Measurements from ENCODE around the gene AGPAT4. TPM values are rescaled to one million over a fixed set of nuclear protein-coding genes. Genes with fewer than 3 reads are reported as not detected.

AGPAT4 gene
- total and polyA plus RNA-seq, 2 donors (not counting 1 experiment from before 2014, with no cell fraction given): 4.4 to 6.1 TPM

- Histone ChIP-seq H3K36me3 (replicated peaks in 1 of 2; ENCODE audit: control extremely low read depth in 1 of 2, control insufficient read depth in 1 of 2, extremely low read depth in 1 of 2, insufficient read depth in 2 of 2, low read length in 1 of 2) (no peaks in the 10 kb centered on the region), H3K4me2 (replicated peaks; ENCODE audit: low read depth, low read length, poor library complexity, severe bottlenecking) (no peak overlapping the region), H3K27me3 (replicated peaks in 1 of 4; ENCODE audit: control extremely low read depth in 1 of 4, control insufficient read depth in 3 of 4, insufficient read depth in 4 of 4, low read length in 3 of 4) (no peaks in the 10 kb centered on the region), H3K9ac (ENCODE audit: low read length) (no peak overlapping the region), H3K4me3 (ENCODE audit: control extremely low read depth in 1 of 5, extremely low read depth in 1 of 5, insufficient read depth in 1 of 5, low read depth in 2 of 5, low read length in 4 of 5) (no peak overlapping the region), H3K27ac (ENCODE audit: low read length in 2 of 2) (no peak overlapping the region), H4K20me1 (ENCODE audit: control insufficient read depth, insufficient read depth, low read length, poor library complexity, severe bottlenecking) (no peaks in the 10 kb centered on the region), H3K79me2 (ENCODE audit: control insufficient read depth, insufficient read depth, low read length) (no peaks in the 10 kb centered on the region), H3K4me1 (ENCODE audit: control insufficient read depth in 2 of 2, insufficient read depth in 2 of 2, low read length in 2 of 2) (no peaks in the 10 kb centered on the region), H3K9me3 (ENCODE audit: control extremely low read depth in 1 of 3, control insufficient read depth in 2 of 3, insufficient read depth in 1 of 3, low read length in 2 of 3) (no peaks in the 10 kb centered on the region), H2AFZ (ENCODE audit: insufficient read depth, low read depth, low read length, poor library complexity, severe bottlenecking) (no peak overlapping the region)
- TF ChIP-seq CTCF (IDR thresholded peaks at IDR 0.05) (no peak), EZH2 (IDR thresholded peaks at IDR 0.05; ENCODE audit: borderline replicate concordance, insufficient read depth, low read depth, low read length, poor library complexity, severe bottlenecking) (no peak)
- Mint-ChIP-seq H3K9me3 (ENCODE audit: insufficient read depth) (no peaks in the 10 kb centered on the region), H3K27ac (no peak overlapping the region), H3K4me1 (peaks cover 5% of the 10 kb centered on the region), H3K4me3 (no peak overlapping the region), H3K27me3 (no peaks in the 10 kb centered on the region)
- WGBS (ENCODE audit: insufficient coverage): 100% methylated on average over 1 of the region's 5 CpGs
- intact Hi-C loops (cut with micrococcal nuclease): no loop called here
- POLR2A ChIA-PET: no interaction called here
- CTCF ChIA-PET: no interaction called here
- ATAC-seq (ENCODE audit: low read depth) (no peak), DNase-seq (no peak)
Measured at GRCh38 chr6:161238500-161238899, 35.4 kb downstream of the AGPAT4 start.

- Histone ChIP-seq H3K9me3 (ENCODE audit: control extremely low read depth in 1 of 3, control insufficient read depth in 2 of 3, insufficient read depth in 1 of 3, low read length in 2 of 3) (no peaks in the 10 kb centered on the region), H3K27me3 (replicated peaks in 1 of 4; ENCODE audit: control extremely low read depth in 1 of 4, control insufficient read depth in 3 of 4, insufficient read depth in 4 of 4, low read length in 3 of 4) (no peaks in the 10 kb centered on the region), H3K4me3 (ENCODE audit: control extremely low read depth in 1 of 5, extremely low read depth in 1 of 5, insufficient read depth in 1 of 5, low read depth in 2 of 5, low read length in 4 of 5) (no peak overlapping the region), H3K79me2 (ENCODE audit: control insufficient read depth, insufficient read depth, low read length) (no peaks in the 10 kb centered on the region), H3K27ac (ENCODE audit: low read length in 2 of 2) (no peak overlapping the region), H3K9ac (ENCODE audit: low read length) (no peak overlapping the region), H3K36me3 (replicated peaks in 1 of 2; ENCODE audit: control extremely low read depth in 1 of 2, control insufficient read depth in 1 of 2, extremely low read depth in 1 of 2, insufficient read depth in 2 of 2, low read length in 1 of 2) (no peaks in the 10 kb centered on the region), H2AFZ (ENCODE audit: insufficient read depth, low read depth, low read length, poor library complexity, severe bottlenecking) (no peak overlapping the region), H4K20me1 (ENCODE audit: control insufficient read depth, insufficient read depth, low read length, poor library complexity, severe bottlenecking) (no peaks in the 10 kb centered on the region), H3K4me2 (replicated peaks; ENCODE audit: low read depth, low read length, poor library complexity, severe bottlenecking) (no peak overlapping the region), H3K4me1 (ENCODE audit: control insufficient read depth in 2 of 2, insufficient read depth in 2 of 2, low read length in 2 of 2) (no peaks in the 10 kb centered on the region)
- ChIA-PET CTCF (no interaction called here), POLR2A (no interaction called here)
- DNase-seq: no peak
- no peaks in the 10 kb centered on the region for H3K27me3 Mint-ChIP-seq
- TF ChIP-seq EZH2 (IDR thresholded peaks at IDR 0.05; ENCODE audit: borderline replicate concordance, insufficient read depth, low read depth, low read length, poor library complexity, severe bottlenecking) (no peak), CTCF (IDR thresholded peaks at IDR 0.05) (no peak)
- 97% methylated on average over 3 of the region's 6 CpGs for WGBS (ENCODE audit: insufficient coverage)
- H3K9me3 Mint-ChIP-seq (ENCODE audit: insufficient read depth): no peaks in the 10 kb centered on the region
- no peak overlapping the region for H3K4me3 Mint-ChIP-seq
- H3K27ac Mint-ChIP-seq: no peak overlapping the region
- peaks cover 5% of the 10 kb centered on the region for H3K4me1 Mint-ChIP-seq
- no peak for ATAC-seq (ENCODE audit: low read depth)
- intact Hi-C loops (cut with micrococcal nuclease): no loop called here
Measured at GRCh38 chr6:161238081-161238480, 35.8 kb downstream of the AGPAT4 start.

All from B cell (primary cell).